ENCODE results near the gene COL5A3. TPM values are rescaled to one million over a fixed set of nuclear protein-coding genes. Genes with fewer than 3 reads are reported as not detected.

COL5A3 gene
- polyA plus RNA-seq, 2 of the 4 experiments (the other 2 are of a cell fraction) = 0.12 to 0.36 TPM

DNA sequence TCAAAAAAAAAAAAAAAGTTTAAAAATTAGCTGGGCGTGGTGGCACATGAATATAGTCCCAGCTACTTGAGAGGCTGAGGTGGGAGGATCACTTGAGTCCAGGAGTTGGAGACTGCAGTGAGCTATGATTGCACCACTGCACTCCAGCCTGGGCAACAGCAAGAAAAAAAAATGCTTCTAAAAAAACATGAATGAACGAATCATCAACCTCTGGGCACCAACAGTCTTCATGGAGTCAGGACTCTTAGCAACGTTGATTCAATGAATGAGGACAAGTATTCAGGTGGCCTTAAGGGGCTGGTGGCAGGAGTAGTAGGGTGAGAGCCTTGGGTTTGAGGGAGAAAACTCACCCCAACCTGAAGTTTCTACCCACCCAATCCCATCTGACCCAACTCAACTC, 53.3 kb downstream of the COL5A3 start:
- FAIRE-seq = no peak
- Histone ChIP-seq H3K9me3 (no peaks in the 10 kb centered on the region), H3K4me2 (no peak overlapping the region), H3K4me3 (no peak overlapping the region), H3K27ac (no peak overlapping the region), H3K4me1 (no peaks in the 10 kb centered on the region)
- DNase-seq (ENCODE audit: low read depth in 1 of 2, low spot score in 1 of 2) = no peak
- ATAC-seq = no peak
- ChIA-PET POLR2A (no interaction called here), CTCF (no interaction called here)
- 7% methylated on average over 3 of the region's 3 CpGs for WGBS (ENCODE audit: missing lambda C conversion rate)
- no peak for TF ChIP-seq RFX5 (IDR thresholded peaks at IDR 0.05)
- TF ChIP-seq PHF8 (IDR thresholded peaks at IDR 0.05; ENCODE audit: borderline replicate concordance, low read depth) = no peak
- TF ChIP-seq, protein P1, sequence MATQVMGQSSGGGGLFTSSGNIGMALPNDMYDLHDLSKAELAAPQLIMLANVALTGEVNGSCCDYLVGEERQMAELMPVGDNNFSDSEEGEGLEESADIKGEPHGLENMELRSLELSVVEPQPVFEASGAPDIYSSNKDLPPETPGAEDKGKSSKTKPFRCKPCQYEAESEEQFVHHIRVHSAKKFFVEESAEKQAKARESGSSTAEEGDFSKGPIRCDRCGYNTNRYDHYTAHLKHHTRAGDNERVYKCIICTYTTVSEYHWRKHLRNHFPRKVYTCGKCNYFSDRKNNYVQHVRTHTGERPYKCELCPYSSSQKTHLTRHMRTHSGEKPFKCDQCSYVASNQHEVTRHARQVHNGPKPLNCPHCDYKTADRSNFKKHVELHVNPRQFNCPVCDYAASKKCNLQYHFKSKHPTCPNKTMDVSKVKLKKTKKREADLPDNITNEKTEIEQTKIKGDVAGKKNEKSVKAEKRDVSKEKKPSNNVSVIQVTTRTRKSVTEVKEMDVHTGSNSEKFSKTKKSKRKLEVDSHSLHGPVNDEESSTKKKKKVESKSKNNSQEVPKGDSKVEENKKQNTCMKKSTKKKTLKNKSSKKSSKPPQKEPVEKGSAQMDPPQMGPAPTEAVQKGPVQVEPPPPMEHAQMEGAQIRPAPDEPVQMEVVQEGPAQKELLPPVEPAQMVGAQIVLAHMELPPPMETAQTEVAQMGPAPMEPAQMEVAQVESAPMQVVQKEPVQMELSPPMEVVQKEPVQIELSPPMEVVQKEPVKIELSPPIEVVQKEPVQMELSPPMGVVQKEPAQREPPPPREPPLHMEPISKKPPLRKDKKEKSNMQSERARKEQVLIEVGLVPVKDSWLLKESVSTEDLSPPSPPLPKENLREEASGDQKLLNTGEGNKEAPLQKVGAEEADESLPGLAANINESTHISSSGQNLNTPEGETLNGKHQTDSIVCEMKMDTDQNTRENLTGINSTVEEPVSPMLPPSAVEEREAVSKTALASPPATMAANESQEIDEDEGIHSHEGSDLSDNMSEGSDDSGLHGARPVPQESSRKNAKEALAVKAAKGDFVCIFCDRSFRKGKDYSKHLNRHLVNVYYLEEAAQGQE (IDR thresholded peaks at IDR 0.05) = no peak
- TF ChIP-seq, protein P2, sequence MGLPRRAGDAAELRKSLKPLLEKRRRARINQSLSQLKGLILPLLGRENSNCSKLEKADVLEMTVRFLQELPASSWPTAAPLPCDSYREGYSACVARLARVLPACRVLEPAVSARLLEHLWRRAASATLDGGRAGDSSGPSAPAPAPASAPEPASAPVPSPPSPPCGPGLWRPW (IDR thresholded peaks at IDR 0.05) = no peak
- TF ChIP-seq NFE2L2 (conservative IDR thresholded peaks at IDR 0.05; ENCODE audit: low read length) = no peak
- TF ChIP-seq ESRRA (IDR thresholded peaks at IDR 0.05; ENCODE audit: borderline replicate concordance, low read length) = no peak
- no peak for TF ChIP-seq ELK1 (IDR thresholded peaks at IDR 0.05; ENCODE audit: low read depth, low read length)
- TF ChIP-seq ZNF302 (CRISPR knock-in tag; IDR thresholded peaks at IDR 0.05) = no peak
- TF ChIP-seq, protein P3, sequence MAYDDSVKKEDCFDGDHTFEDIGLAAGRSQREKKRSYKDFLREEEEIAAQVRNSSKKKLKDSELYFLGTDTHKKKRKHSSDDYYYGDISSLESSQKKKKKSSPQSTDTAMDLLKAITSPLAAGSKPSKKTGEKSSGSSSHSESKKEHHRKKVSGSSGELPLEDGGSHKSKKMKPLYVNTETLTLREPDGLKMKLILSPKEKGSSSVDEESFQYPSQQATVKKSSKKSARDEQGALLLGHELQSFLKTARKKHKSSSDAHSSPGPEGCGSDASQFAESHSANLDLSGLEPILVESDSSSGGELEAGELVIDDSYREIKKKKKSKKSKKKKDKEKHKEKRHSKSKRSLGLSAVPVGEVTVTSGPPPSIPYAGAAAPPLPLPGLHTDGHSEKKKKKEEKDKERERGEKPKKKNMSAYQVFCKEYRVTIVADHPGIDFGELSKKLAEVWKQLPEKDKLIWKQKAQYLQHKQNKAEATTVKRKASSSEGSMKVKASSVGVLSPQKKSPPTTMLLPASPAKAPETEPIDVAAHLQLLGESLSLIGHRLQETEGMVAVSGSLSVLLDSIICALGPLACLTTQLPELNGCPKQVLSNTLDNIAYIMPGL (CRISPR knock-in tag; IDR thresholded peaks at IDR 0.05; ENCODE audit: borderline replicate concordance) = no peak
- no peak for TF ChIP-seq MAFK (IDR thresholded peaks at IDR 0.05; ENCODE audit: partially characterized antibody)
- no peak for TF ChIP-seq GATA3 (IDR thresholded peaks at IDR 0.05; ENCODE audit: borderline replicate concordance)
- no peak for TF ChIP-seq POLR2A (IDR thresholded peaks at IDR 0.05; ENCODE audit: low read length)

- Histone ChIP-seq H3K4me1 (no peaks in the 10 kb centered on the region), H3K9me3 (no peaks in the 10 kb centered on the region), H3K4me2 (no peak overlapping the region), H3K27ac (no peak overlapping the region), H3K4me3 (no peak overlapping the region)
- TF ChIP-seq HEYL (CRISPR knock-in tag; IDR thresholded peaks at IDR 0.05) = no peak
- TF ChIP-seq HOXA7 (CRISPR knock-in tag; IDR thresholded peaks at IDR 0.05) = no peak
- no peak for TF ChIP-seq HOXB5 (CRISPR knock-in tag; IDR thresholded peaks at IDR 0.05)
- TF ChIP-seq RAD21 (conservative IDR thresholded peaks at IDR 0.05 in 1 of 2, IDR thresholded peaks at IDR 0.05 in 1 of 2) = no peak
- TF ChIP-seq, protein P2 (IDR thresholded peaks at IDR 0.05) = no peak
- no peak for TF ChIP-seq GATA3 (IDR thresholded peaks at IDR 0.05; ENCODE audit: borderline replicate concordance)
- TF ChIP-seq JUN (IDR thresholded peaks at IDR 0.05) = no peak
- no peak for TF ChIP-seq CBX2 (IDR thresholded peaks at IDR 0.05; ENCODE audit: borderline replicate concordance, low read depth)
- no peak for TF ChIP-seq FOSL2 (IDR thresholded peaks at IDR 0.05)
- TF ChIP-seq FOSL2 (CRISPR knock-in tag; IDR thresholded peaks at IDR 0.05) = no peak
- no peak for TF ChIP-seq MAX (IDR thresholded peaks at IDR 0.05)
- TF ChIP-seq ZFP36 (IDR thresholded peaks at IDR 0.05; ENCODE audit: borderline replicate concordance, partially characterized antibody) = no peak
- no peak for TF ChIP-seq ZSCAN20 (CRISPR knock-in tag; IDR thresholded peaks at IDR 0.05)
- TF ChIP-seq, protein P3 (CRISPR knock-in tag; IDR thresholded peaks at IDR 0.05; ENCODE audit: borderline replicate concordance) = no peak
- TF ChIP-seq CTCF (IDR thresholded peaks at IDR 0.05) = no peak
- TF ChIP-seq ZNF302 (CRISPR knock-in tag; IDR thresholded peaks at IDR 0.05) = no peak
- no peak for TF ChIP-seq ESRRA (IDR thresholded peaks at IDR 0.05; ENCODE audit: borderline replicate concordance, low read length)
- FAIRE-seq = no peak
- ChIA-PET POLR2A (no interaction called here), CTCF (interaction anchor here (0.6 to 1.4 kb wide), 4 partner anchors 11 to 73 kb away, joined by 3 to 5 read pairs (median 3); no protein-coding TSS in a partner anchor)
- no peak for DNase-seq (ENCODE audit: low read depth in 1 of 2, low spot score in 1 of 2)
- ATAC-seq = no peak
- WGBS (ENCODE audit: missing lambda C conversion rate) = 46% methylated on average over 16 of the region's 18 CpGs
Measured at GRCh38 chr19:9953802-9954542, 56.3 kb downstream of the COL5A3 start.
